Measurements from ENCODE around the gene CTCF. TPM values are rescaled to one million over a fixed set of nuclear protein-coding genes. Genes with fewer than 3 reads are reported as not detected.

CTCF gene
- total and polyA plus RNA-seq, 2 donors (not counting 3 experiments of a cell fraction or from before 2014, with no cell fraction given): 20.7 to 40.0 TPM

- FAIRE-seq: peak; percentile 35
- dilution Hi-C loops (cut with MboI; ENCODE audit: extremely low pct_ligation_motif_present, low sequenced_read_pairs): no loop called here
- H3K79me2 ChIP-seq (ENCODE audit: control insufficient read depth, insufficient read depth, low read length): peaks cover 46% of the 10 kb centered on the region
Observed at GRCh38 chr16:67530013-67530939, 32.0 kb upstream of the CTCF start.

More at GRCh38 chr16:67530013-67530939, 32.0 kb upstream of the CTCF start:
- DNase-seq (ENCODE audit: low read depth, low spot score): peak; percentile 48
- Histone ChIP-seq H3K27ac (ENCODE audit: insufficient read depth, low read depth, low read length) (peak overlapping the region; percentile 76), H3K9ac (replicated peaks; ENCODE audit: extremely low read depth, insufficient read depth, low read length) (peak overlapping the region; percentile 85), H4K20me1 (replicated peaks; ENCODE audit: control insufficient read depth, extremely low read depth, insufficient read depth, low read length) (no peaks in the 10 kb centered on the region), H3K4me2 (ENCODE audit: insufficient read depth, low read length) (peak overlapping the region; percentile 96), H3K36me3 (ENCODE audit: control insufficient read depth in 2 of 2, extremely low read depth in 1 of 2, insufficient read depth in 2 of 2, low read length in 2 of 2) (no peaks in the 10 kb centered on the region), H3K4me3 (replicated peaks in 1 of 3; ENCODE audit: insufficient read depth in 1 of 3, low read depth in 1 of 3, low read length in 3 of 3) (peak overlapping the region; percentile 55 to 85 (median 77)), H3K9me1 (replicated peaks; ENCODE audit: control insufficient read depth, extremely low read depth, insufficient read depth, low read length) (no peaks in the 10 kb centered on the region), H3K9me3 (replicated peaks; ENCODE audit: control insufficient read depth, insufficient read depth, low read length) (no peaks in the 10 kb centered on the region), H3K27me3 (ENCODE audit: control insufficient read depth in 2 of 2, insufficient read depth in 2 of 2, low read length in 2 of 2) (no peaks in the 10 kb centered on the region), H2AFZ (ENCODE audit: low read depth, low read length) (peak overlapping the region; percentile 80), H3K4me1 (ENCODE audit: control insufficient read depth, extremely low read depth, insufficient read depth, low read length) (peaks cover 15% of the 10 kb centered on the region)
- BruUV-seq (replicated peaks): no TSS peak
- ChIA-PET CTCF (interaction anchor here (0.8 to 3.0 kb wide), 9 partner anchors 9 to 304 kb away, joined by 3 to 35 read pairs (median 5); partner anchors contain the start of genes ATP6V0D1 and CARMIL2), POLR2A (interaction anchor here (1.2 kb wide), 1 partner anchor 7 kb away, joined by 6 read pairs; no protein-coding TSS in a partner anchor)
- TF ChIP-seq POLR2A (IDR thresholded peaks at IDR 0.05; ENCODE audit: low read depth, low read length) (peak; percentile 44), FOS (IDR thresholded peaks at IDR 0.05; ENCODE audit: borderline replicate concordance, insufficient read depth, low read length) (peak; percentile 58), POLR2AphosphoS5 (IDR thresholded peaks at IDR 0.05; ENCODE audit: insufficient read depth, low read depth, low read length) (peak; percentile 78)
- TF ChIP-seq, protein P1, sequence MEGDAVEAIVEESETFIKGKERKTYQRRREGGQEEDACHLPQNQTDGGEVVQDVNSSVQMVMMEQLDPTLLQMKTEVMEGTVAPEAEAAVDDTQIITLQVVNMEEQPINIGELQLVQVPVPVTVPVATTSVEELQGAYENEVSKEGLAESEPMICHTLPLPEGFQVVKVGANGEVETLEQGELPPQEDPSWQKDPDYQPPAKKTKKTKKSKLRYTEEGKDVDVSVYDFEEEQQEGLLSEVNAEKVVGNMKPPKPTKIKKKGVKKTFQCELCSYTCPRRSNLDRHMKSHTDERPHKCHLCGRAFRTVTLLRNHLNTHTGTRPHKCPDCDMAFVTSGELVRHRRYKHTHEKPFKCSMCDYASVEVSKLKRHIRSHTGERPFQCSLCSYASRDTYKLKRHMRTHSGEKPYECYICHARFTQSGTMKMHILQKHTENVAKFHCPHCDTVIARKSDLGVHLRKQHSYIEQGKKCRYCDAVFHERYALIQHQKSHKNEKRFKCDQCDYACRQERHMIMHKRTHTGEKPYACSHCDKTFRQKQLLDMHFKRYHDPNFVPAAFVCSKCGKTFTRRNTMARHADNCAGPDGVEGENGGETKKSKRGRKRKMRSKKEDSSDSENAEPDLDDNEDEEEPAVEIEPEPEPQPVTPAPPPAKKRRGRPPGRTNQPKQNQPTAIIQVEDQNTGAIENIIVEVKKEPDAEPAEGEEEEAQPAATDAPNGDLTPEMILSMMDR (IDR thresholded peaks at IDR 0.05; ENCODE audit: extremely low read depth in 1 of 2, insufficient read depth in 1 of 2, low read depth in 1 of 2, low read length in 2 of 2): no peak
- TF ChIP-seq, protein P2, sequence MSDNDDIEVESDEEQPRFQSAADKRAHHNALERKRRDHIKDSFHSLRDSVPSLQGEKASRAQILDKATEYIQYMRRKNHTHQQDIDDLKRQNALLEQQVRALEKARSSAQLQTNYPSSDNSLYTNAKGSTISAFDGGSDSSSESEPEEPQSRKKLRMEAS (IDR thresholded peaks at IDR 0.05; ENCODE audit: insufficient read depth, insufficient read length): no peak
- intact Hi-C loops (cut with micrococcal nuclease): no loop called here

Measured in endothelial cell of umbilical vein (primary cell).